ENCODE data around the gene DTNB.
"Not testable (repeated sequence)": the region's sequence is repeated elsewhere in the genome, so short reads cannot be mapped to it uniquely, and the experiment has no call there.

Gene DTNB

GRCh38 chr2:25633801-25634200 is 39.6 kb downstream of the DTNB start:
- not testable (repeated sequence) for DNase-seq (ENCODE audit: extremely low read depth in 1 of 2, low read depth in 1 of 2)

GRCh38 chr2:25632396-25632795 is 41.0 kb downstream of the DTNB start:
- no peak for DNase-seq (ENCODE audit: extremely low read depth in 1 of 2, low read depth in 1 of 2)

- no peak for DNase-seq (ENCODE audit: extremely low read depth in 1 of 2, low read depth in 1 of 2)
These were observed 48.7 kb downstream of the DTNB start for GRCh38 chr2:25624635-25625034.

- no peak for DNase-seq (ENCODE audit: extremely low read depth in 1 of 2, low read depth in 1 of 2)
These were observed 50.0 kb downstream of the DTNB start for GRCh38 chr2:25623361-25623760.

- no peak for DNase-seq (ENCODE audit: extremely low read depth in 1 of 2, low read depth in 1 of 2)
These were observed 52.7 kb downstream of the DTNB start for GRCh38 chr2:25620711-25621110.

GRCh38 chr2:25620077-25620476 is 53.3 kb downstream of the DTNB start:
- DNase-seq (ENCODE audit: extremely low read depth in 1 of 2, low read depth in 1 of 2), result no peak

- no peak for DNase-seq (ENCODE audit: extremely low read depth in 1 of 2, low read depth in 1 of 2)
These were observed 54.2 kb downstream of the DTNB start for GRCh38 chr2:25619185-25619584.

GRCh38 chr2:25618676-25619075 is 54.7 kb downstream of the DTNB start:
- no peak for DNase-seq (ENCODE audit: extremely low read depth in 1 of 2, low read depth in 1 of 2)

GRCh38 chr2:25617948-25618646 is 55.3 kb downstream of the DTNB start:
- no peak for DNase-seq (ENCODE audit: extremely low read depth in 1 of 2, low read depth in 1 of 2)

- no peak for DNase-seq (ENCODE audit: extremely low read depth in 1 of 2, low read depth in 1 of 2)
These were observed 57.5 kb downstream of the DTNB start for GRCh38 chr2:25615920-25616319.

GRCh38 chr2:25615386-25615785 is 58.0 kb downstream of the DTNB start:
- DNase-seq (ENCODE audit: extremely low read depth in 1 of 2, low read depth in 1 of 2), result no peak

GRCh38 chr2:25614711-25615110 is 58.7 kb downstream of the DTNB start:
- no peak for DNase-seq (ENCODE audit: extremely low read depth in 1 of 2, low read depth in 1 of 2)

- no peak for DNase-seq (ENCODE audit: extremely low read depth in 1 of 2, low read depth in 1 of 2)
These were observed 64.7 kb downstream of the DTNB start for GRCh38 chr2:25608718-25609117.

GRCh38 chr2:25606892-25607291 is 66.5 kb downstream of the DTNB start:
- DNase-seq (ENCODE audit: extremely low read depth in 1 of 2, low read depth in 1 of 2), result no peak

- DNase-seq (ENCODE audit: extremely low read depth in 1 of 2, low read depth in 1 of 2), result no peak
These were observed 71.0 kb downstream of the DTNB start for GRCh38 chr2:25602333-25602723.

GRCh38 chr2:25601711-25602332 is 71.6 kb downstream of the DTNB start:
- DNase-seq (ENCODE audit: extremely low read depth in 1 of 2, low read depth in 1 of 2), result not testable (repeated sequence)

GRCh38 chr2:25598911-25599310 is 74.5 kb downstream of the DTNB start:
- DNase-seq (ENCODE audit: extremely low read depth in 1 of 2, low read depth in 1 of 2), result no peak

GRCh38 chr2:25598332-25598731 is 75.0 kb downstream of the DTNB start:
- DNase-seq (ENCODE audit: extremely low read depth in 1 of 2, low read depth in 1 of 2), result no peak

GRCh38 chr2:25597881-25598280 is 75.5 kb downstream of the DTNB start:
- DNase-seq (ENCODE audit: extremely low read depth in 1 of 2, low read depth in 1 of 2), result no peak

GRCh38 chr2:25596516-25597244 is 76.7 kb downstream of the DTNB start:
- DNase-seq (ENCODE audit: extremely low read depth in 1 of 2, low read depth in 1 of 2), result no peak

GRCh38 chr2:25595393-25595792 is 78.0 kb downstream of the DTNB start:
- DNase-seq (ENCODE audit: extremely low read depth in 1 of 2, low read depth in 1 of 2), result no peak

GRCh38 chr2:25594991-25595390 is 78.4 kb downstream of the DTNB start:
- no peak for DNase-seq (ENCODE audit: extremely low read depth in 1 of 2, low read depth in 1 of 2)
